HG03095 (cell line): ENCODE measurements around the gene SLC25A27.

ENCODE experiments used
- ATAC-seq: cut with Tn5 transposase; IDR thresholded peaks from one replicate; pipeline ENCODE4 v1.9.1; 2021; ENCODE audit warnings: moderate library complexity; ENCODE audit not compliant: unreplicated experiment

Gene SLC25A27

GRCh38 chr6:46651006-46651405, 1.8 kb upstream of the SLC25A27 start:
- no peak for ATAC-seq

- ATAC-seq, result no peak
These were observed 959 bp upstream of the SLC25A27 start for GRCh38 chr6:46651816-46652215.

GRCh38 chr6:46652232-46652602, 558 bp upstream of the SLC25A27 start:
- no peak for ATAC-seq

- ATAC-seq, result no peak
These were observed 842 bp downstream of the SLC25A27 start for GRCh38 chr6:46653439-46654195.

GRCh38 chr6:46655803-46656202, 3.0 kb downstream of the SLC25A27 start:
- ATAC-seq, result no peak

- ATAC-seq, result no peak
These were observed 4.9 kb downstream of the SLC25A27 start for GRCh38 chr6:46657642-46658041.

GRCh38 chr6:46661483-46661882, 8.7 kb downstream of the SLC25A27 start:
- no peak for ATAC-seq

- ATAC-seq, result no peak
These were observed 14.6 kb downstream of the SLC25A27 start for GRCh38 chr6:46667377-46667776.

- ATAC-seq, result no peak
These were observed 21.6 kb downstream of the SLC25A27 start for GRCh38 chr6:46674410-46674809.

GRCh38 chr6:46676604-46677313, 24.0 kb downstream of the SLC25A27 start:
- no peak for ATAC-seq

GRCh38 chr6:46677314-46677654, 24.5 kb downstream of the SLC25A27 start:
- no peak for ATAC-seq

GRCh38 chr6:46684771-46685170, 32.0 kb downstream of the SLC25A27 start:
- no peak for ATAC-seq

GRCh38 chr6:46687619-46688097, 34.9 kb downstream of the SLC25A27 start, which contains the start of gene TDRD6:
TSS of gene TDRD6 (plus strand) at chr6:46687885. CDS start at chr6:46688129, 244 bp downstream.
- no peak for ATAC-seq

GRCh38 chr6:46688117-46688965, 35.6 kb downstream of the SLC25A27 start:
- ATAC-seq, result no peak

GRCh38 chr6:46688966-46689335, 36.2 kb downstream of the SLC25A27 start:
- no peak for ATAC-seq

- ATAC-seq, result no peak
These were observed 36.9 kb downstream of the SLC25A27 start for GRCh38 chr6:46689657-46690056.

GRCh38 chr6:46690141-46690755, 37.5 kb downstream of the SLC25A27 start:
- ATAC-seq, result no peak

- no peak for ATAC-seq
These were observed 38.2 kb downstream of the SLC25A27 start for GRCh38 chr6:46690911-46691451.

- ATAC-seq, result no peak
These were observed 47.2 kb downstream of the SLC25A27 start for GRCh38 chr6:46699970-46700369.

- no peak for ATAC-seq
These were observed 51.8 kb downstream of the SLC25A27 start for GRCh38 chr6:46704562-46704961.

- ATAC-seq, result no peak
These were observed 53.7 kb downstream of the SLC25A27 start for GRCh38 chr6:46706464-46706863.
